ENCODE results near the gene KIAA1217. TPM values are rescaled to one million over a fixed set of nuclear protein-coding genes. Genes with fewer than 3 reads are reported as not detected.
"Not testable (repeated sequence)": the region's sequence is repeated elsewhere in the genome, so short reads cannot be mapped to it uniquely, and the experiment has no call there.

The KIAA1217 gene
- total RNA-seq, 4 donors from 2014 or later: 46.9 to 108 (median 61.5) TPM

DNA sequence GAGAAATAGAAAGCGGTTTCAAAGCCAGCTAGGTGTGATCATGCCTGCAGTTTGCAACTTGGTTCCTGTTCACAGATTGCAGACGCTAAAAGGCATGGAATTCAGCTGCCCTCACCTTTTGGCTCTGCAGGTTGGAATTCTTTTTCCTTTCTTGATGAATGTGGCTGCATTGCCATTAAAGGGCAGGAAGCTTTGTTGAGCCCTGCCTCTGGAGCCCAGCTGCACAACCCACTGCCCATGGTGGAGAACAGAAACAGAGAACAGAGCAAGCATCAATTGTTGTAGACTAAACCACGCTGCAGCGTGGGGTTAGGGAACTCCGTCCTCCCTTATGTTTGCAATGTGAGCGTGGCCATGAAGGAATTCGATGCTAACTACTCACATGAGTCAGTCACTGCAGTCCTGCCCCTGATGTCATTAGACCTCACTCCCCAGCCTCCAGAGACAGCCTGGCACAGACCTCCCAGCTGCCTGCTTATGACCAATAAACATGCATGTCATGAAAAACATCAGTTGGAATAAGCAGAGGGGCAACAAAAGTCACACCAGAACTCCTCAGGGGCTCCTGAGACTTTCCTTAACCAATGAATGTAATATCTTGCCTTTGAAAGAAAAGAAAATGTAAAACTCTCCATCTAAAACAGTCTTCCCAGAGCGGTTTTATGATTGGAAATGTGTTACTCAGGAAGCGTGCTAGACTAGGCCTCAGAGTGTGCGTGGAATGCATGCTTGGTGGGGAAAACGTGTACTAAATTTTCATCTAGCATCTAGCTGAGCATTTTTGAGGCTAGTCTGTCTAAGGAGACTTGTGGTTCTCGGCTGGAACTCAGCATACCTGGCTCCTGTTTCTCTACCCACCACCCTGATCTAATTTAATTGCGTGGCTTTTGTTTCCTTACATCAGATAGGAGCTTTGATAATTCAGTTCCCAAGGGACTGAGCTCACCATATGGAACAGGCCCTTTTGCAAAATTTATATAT, 232.2 kb downstream of the KIAA1217 start:
- TF ChIP-seq, protein P1, sequence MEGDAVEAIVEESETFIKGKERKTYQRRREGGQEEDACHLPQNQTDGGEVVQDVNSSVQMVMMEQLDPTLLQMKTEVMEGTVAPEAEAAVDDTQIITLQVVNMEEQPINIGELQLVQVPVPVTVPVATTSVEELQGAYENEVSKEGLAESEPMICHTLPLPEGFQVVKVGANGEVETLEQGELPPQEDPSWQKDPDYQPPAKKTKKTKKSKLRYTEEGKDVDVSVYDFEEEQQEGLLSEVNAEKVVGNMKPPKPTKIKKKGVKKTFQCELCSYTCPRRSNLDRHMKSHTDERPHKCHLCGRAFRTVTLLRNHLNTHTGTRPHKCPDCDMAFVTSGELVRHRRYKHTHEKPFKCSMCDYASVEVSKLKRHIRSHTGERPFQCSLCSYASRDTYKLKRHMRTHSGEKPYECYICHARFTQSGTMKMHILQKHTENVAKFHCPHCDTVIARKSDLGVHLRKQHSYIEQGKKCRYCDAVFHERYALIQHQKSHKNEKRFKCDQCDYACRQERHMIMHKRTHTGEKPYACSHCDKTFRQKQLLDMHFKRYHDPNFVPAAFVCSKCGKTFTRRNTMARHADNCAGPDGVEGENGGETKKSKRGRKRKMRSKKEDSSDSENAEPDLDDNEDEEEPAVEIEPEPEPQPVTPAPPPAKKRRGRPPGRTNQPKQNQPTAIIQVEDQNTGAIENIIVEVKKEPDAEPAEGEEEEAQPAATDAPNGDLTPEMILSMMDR (IDR thresholded peaks at IDR 0.05): no peak
- no peak for TF ChIP-seq POLR2A (IDR thresholded peaks at IDR 0.05)
- Histone ChIP-seq H3K9me3 (no peaks in the 10 kb centered on the region), H3K27ac (no peak overlapping the region), H3K36me3 (no peaks in the 10 kb centered on the region), H3K4me1 (no peaks in the 10 kb centered on the region), H3K27me3 (no peaks in the 10 kb centered on the region), H3K4me3 (no peak overlapping the region)
- DNase-seq: no peak

DNA sequence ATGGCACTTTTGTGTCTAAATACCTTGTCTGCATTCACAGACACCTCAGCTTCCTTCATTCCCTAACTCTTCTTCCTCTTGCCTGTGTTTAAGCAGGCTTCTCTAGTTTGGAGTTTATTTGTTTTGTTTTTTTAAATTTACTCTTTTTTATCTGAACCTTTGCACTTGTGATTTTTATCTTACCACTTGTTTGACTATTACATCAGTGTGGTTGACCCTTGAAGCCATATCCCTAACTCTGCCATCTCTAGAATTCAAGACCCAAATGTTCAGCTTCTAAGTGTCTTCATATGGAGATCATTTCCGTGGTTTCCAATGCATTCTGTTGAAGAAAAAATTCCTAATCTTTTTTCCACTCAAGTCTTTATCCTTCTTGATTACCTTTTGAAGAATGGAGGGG, 233.3 kb downstream of the KIAA1217 start:
- no peak for DNase-seq
- Histone ChIP-seq H3K27me3 (no peaks in the 10 kb centered on the region), H3K4me1 (no peaks in the 10 kb centered on the region), H3K9me3 (no peaks in the 10 kb centered on the region), H3K36me3 (no peaks in the 10 kb centered on the region), H3K4me3 (no peak overlapping the region), H3K27ac (no peak overlapping the region)
- TF ChIP-seq POLR2A (IDR thresholded peaks at IDR 0.05): no peak
- TF ChIP-seq, protein P1 (IDR thresholded peaks at IDR 0.05): no peak

DNA sequence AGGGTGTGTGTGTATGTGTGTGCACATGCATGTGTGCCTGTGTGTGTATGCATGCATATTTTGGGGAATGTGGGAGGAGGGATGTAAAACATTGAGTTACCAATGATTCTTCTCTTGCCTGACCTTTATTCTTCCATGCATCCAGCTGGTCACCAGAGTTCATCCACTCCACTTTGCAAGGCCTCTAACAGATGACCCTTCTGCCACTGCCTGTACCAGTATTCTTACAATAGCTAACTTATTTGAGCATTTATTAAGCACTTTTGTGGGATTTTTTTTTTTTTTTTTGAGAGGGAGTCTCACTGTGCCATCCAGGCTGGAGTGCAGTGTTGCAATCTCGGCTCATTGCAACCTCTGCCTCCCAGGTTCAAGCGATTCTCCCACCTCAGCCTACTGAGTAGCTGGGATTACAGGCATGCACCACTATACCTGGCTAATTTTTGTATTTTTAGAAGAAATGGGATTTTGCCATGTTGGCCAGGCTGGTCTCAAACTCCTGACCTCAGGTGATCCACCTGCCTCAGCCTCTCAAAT, 233.8 kb downstream of the KIAA1217 start:
- H3K27me3 ChIP-seq, H3K9me3 ChIP-seq, H3K36me3 ChIP-seq, H3K27ac ChIP-seq, H3K4me1 ChIP-seq, H3K4me3 ChIP-seq, DNase-seq: not testable (repeated sequence)

GRCh38 chr10:24444337-24444736, 235.4 kb downstream of the KIAA1217 start:
- DNase-seq: no peak
- Histone ChIP-seq H3K9me3 (no peaks in the 10 kb centered on the region), H3K4me3 (no peak overlapping the region), H3K27me3 (no peaks in the 10 kb centered on the region), H3K27ac (no peak overlapping the region), H3K36me3 (no peaks in the 10 kb centered on the region), H3K4me1 (no peaks in the 10 kb centered on the region)
- no peak for TF ChIP-seq POLR2A (IDR thresholded peaks at IDR 0.05)
- TF ChIP-seq, protein P1 (IDR thresholded peaks at IDR 0.05): no peak

DNA sequence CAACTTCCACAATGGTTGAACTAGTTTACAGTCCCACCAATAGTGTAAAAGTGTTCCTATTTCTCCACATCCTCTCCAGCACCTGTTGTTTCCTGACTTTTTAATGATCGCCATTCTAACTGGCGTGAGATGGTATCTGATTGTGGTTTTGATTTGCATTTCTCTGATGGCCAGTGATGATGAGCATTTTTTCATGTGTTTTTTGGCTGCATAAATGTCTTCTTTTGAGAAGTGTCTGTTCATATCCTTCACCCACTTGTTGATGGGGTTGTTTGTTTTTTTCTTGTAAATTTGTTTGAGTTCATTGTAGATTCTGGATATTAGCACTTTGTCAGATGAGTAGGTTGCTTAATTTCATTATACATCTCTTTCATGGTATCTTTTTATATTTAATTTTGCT, 237.0 kb downstream of the KIAA1217 start:
- not testable (repeated sequence) for H3K27ac ChIP-seq, H3K36me3 ChIP-seq, H3K27me3 ChIP-seq, DNase-seq, H3K9me3 ChIP-seq, H3K4me3 ChIP-seq, H3K4me1 ChIP-seq

GRCh38 chr10:24446739-24447138, 237.8 kb downstream of the KIAA1217 start:
- H3K27me3 ChIP-seq: no peaks in the 10 kb centered on the region
- H3K27ac ChIP-seq: no peak overlapping the region
- no peaks in the 10 kb centered on the region for H3K36me3 ChIP-seq
- no peaks in the 10 kb centered on the region for H3K9me3 ChIP-seq
- no peak overlapping the region for H3K4me3 ChIP-seq
- no peak for DNase-seq
- TF ChIP-seq, protein P1 (IDR thresholded peaks at IDR 0.05): no peak
- no peak for TF ChIP-seq POLR2A (IDR thresholded peaks at IDR 0.05)
- H3K4me1 ChIP-seq: no peaks in the 10 kb centered on the region
